ENCODE measurements around the gene RELN. TPM values are rescaled to one million over a fixed set of nuclear protein-coding genes. Genes with fewer than 3 reads are reported as not detected.

The RELN gene
- total and polyA plus RNA-seq, 10 of the 15 experiments (the other 5 are each of a cell fraction or from before 2014, with no cell fraction given) = 0.11 to 0.21 TPM; not detected in 8

DNA sequence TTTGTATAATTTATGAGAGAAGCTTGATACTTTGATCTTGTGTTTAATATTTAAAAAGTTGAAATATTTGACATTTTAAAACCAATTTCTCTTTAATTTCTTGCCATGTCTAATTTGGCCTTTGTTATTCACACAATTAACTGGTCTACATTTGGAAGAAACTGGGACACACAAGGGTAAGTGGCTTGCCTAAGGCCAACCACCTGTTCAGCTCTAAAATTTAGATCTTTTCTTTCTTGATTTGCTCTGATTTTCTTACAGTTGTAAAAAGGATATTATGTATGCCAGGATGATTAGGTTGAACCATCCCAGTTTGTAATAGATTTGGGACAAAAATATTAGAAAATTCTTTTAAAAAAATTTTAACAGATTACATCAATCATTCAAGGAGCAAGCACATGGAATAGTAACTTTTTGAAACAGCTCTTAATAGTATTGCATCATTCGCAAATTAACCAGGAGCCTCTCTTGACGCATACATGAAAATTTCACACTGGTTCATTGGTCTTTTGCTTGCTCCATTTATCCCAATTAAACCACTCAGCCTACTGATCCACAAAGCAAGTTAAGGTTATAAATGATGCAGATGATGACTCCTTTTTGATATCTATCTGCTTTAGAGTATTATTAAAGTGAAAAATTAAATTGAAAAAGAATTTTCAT lies 321.0 kb downstream of the RELN start:
- WGBS (ENCODE audit: insufficient coverage, insufficient replicate concordance, low lambda C conversion rate, missing lambda C conversion rate) = 41% methylated on average over 2 of the region's 2 CpGs
- DNase-seq (ENCODE audit: low read depth, low spot score) = no peak

GRCh38 chr7:103666326-103666725 lies 323.1 kb downstream of the RELN start:
- CTCF ChIA-PET = no interaction called here
- 6% methylated on average over 1 of the region's 1 CpG for WGBS (ENCODE audit: insufficient coverage, insufficient replicate concordance, low lambda C conversion rate, missing lambda C conversion rate)
- DNase-seq (ENCODE audit: low read depth, low spot score) = no peak

More for the DNA sequence above, 321.0 kb downstream of the RELN start:
- Histone ChIP-seq H3K9me3 (replicated peaks; ENCODE audit: control insufficient read depth, insufficient read depth, low read length) (no peaks in the 10 kb centered on the region), H3K4me1 (ENCODE audit: control insufficient read depth, insufficient read depth, low read length) (no peaks in the 10 kb centered on the region), H3K27me3 (replicated peaks in 1 of 2; ENCODE audit: control insufficient read depth in 2 of 2, insufficient read depth in 2 of 2, low read length in 1 of 2) (no peaks in the 10 kb centered on the region), H2AFZ (ENCODE audit: control insufficient read depth, low read depth, low read length) (no peak overlapping the region), H3K27ac (ENCODE audit: control insufficient read depth, insufficient read depth) (no peak overlapping the region), H3K9ac (ENCODE audit: control insufficient read depth, insufficient read depth, low read length) (no peak overlapping the region), H3K36me3 (ENCODE audit: control insufficient read depth in 2 of 2, insufficient read depth in 2 of 2, low read length in 1 of 2) (no peaks in the 10 kb centered on the region), H3K79me2 (ENCODE audit: control insufficient read depth, insufficient read depth, low read length) (no peaks in the 10 kb centered on the region), H3K4me3 (no peak overlapping the region), H4K20me1 (ENCODE audit: control insufficient read depth, insufficient read depth) (no peaks in the 10 kb centered on the region), H3K4me2 (ENCODE audit: control insufficient read depth, insufficient read depth) (no peak overlapping the region)
- BruUV-seq (replicated peaks) = no TSS peak
- no peak for ATAC-seq
- CTCF ChIA-PET = no interaction called here
- TF ChIP-seq POLR2AphosphoS5 (IDR thresholded peaks at IDR 0.05; ENCODE audit: low read length) (no peak), SREBF2 (IDR thresholded peaks at IDR 0.05; ENCODE audit: low read length) (no peak), TBL1XR1 (IDR thresholded peaks at IDR 0.05; ENCODE audit: low read depth, low read length) (no peak), SMC3 (IDR thresholded peaks at IDR 0.05; ENCODE audit: borderline replicate concordance, low read length) (no peak)
- RAD21 ChIA-PET (ENCODE audit: unreplicated experiment) = no interaction called here
- no peak for FAIRE-seq
- intact Hi-C loops (cut with micrococcal nuclease; ENCODE audit: unreplicated experiment) (no loop called here), in situ Hi-C loops (cut with MboI) (no loop called here)
- POLR2A ChIA-PET = no interaction called here
- SMC1A ChIA-PET (ENCODE audit: uncharacterized antibody, unreplicated experiment) = interaction anchor here (1.7 kb wide), 1 partner anchor 12 kb away, joined by 3 read pairs; no protein-coding TSS in a partner anchor

More at GRCh38 chr7:103666326-103666725, 323.1 kb downstream of the RELN start:
- no peaks in the 10 kb centered on the region for H3K36me3 ChIP-seq (ENCODE audit: control insufficient read depth in 2 of 2, insufficient read depth in 2 of 2, low read length in 1 of 2)
- RAD21 ChIA-PET (ENCODE audit: unreplicated experiment) = no interaction called here
- no peak overlapping the region for H3K4me3 ChIP-seq
- no peak overlapping the region for H3K9ac ChIP-seq (ENCODE audit: control insufficient read depth, insufficient read depth, low read length)
- no peak overlapping the region for H3K27ac ChIP-seq (ENCODE audit: control insufficient read depth, insufficient read depth)
- FAIRE-seq = no peak
- POLR2A ChIA-PET = no interaction called here
- H3K4me2 ChIP-seq (ENCODE audit: control insufficient read depth, insufficient read depth) = no peak overlapping the region
- in situ Hi-C loops (cut with MboI) (no loop called here), intact Hi-C loops (cut with micrococcal nuclease; ENCODE audit: unreplicated experiment) (no loop called here)
- SMC1A ChIA-PET (ENCODE audit: uncharacterized antibody, unreplicated experiment) = interaction anchor here (0.9 to 1.7 kb wide), 2 partner anchors 10 to 368 kb away, joined by 3 read pairs; no protein-coding TSS in a partner anchor
- H4K20me1 ChIP-seq (ENCODE audit: control insufficient read depth, insufficient read depth) = no peaks in the 10 kb centered on the region
- H3K4me1 ChIP-seq (ENCODE audit: control insufficient read depth, insufficient read depth, low read length) = no peaks in the 10 kb centered on the region
- no peaks in the 10 kb centered on the region for H3K27me3 ChIP-seq (replicated peaks in 1 of 2; ENCODE audit: control insufficient read depth in 2 of 2, insufficient read depth in 2 of 2, low read length in 1 of 2)
- H2AFZ ChIP-seq (ENCODE audit: control insufficient read depth, low read depth, low read length) = no peak overlapping the region
- TF ChIP-seq, protein P1, sequence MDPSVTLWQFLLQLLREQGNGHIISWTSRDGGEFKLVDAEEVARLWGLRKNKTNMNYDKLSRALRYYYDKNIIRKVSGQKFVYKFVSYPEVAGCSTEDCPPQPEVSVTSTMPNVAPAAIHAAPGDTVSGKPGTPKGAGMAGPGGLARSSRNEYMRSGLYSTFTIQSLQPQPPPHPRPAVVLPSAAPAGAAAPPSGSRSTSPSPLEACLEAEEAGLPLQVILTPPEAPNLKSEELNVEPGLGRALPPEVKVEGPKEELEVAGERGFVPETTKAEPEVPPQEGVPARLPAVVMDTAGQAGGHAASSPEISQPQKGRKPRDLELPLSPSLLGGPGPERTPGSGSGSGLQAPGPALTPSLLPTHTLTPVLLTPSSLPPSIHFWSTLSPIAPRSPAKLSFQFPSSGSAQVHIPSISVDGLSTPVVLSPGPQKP (IDR thresholded peaks at IDR 0.05; ENCODE audit: low read depth, low read length) = no peak
- no peak for TF ChIP-seq EGR1 (IDR thresholded peaks at IDR 0.05; ENCODE audit: borderline replicate concordance in 1 of 2, low read depth in 2 of 2, low read length in 2 of 2)
- TF ChIP-seq, protein P2, sequence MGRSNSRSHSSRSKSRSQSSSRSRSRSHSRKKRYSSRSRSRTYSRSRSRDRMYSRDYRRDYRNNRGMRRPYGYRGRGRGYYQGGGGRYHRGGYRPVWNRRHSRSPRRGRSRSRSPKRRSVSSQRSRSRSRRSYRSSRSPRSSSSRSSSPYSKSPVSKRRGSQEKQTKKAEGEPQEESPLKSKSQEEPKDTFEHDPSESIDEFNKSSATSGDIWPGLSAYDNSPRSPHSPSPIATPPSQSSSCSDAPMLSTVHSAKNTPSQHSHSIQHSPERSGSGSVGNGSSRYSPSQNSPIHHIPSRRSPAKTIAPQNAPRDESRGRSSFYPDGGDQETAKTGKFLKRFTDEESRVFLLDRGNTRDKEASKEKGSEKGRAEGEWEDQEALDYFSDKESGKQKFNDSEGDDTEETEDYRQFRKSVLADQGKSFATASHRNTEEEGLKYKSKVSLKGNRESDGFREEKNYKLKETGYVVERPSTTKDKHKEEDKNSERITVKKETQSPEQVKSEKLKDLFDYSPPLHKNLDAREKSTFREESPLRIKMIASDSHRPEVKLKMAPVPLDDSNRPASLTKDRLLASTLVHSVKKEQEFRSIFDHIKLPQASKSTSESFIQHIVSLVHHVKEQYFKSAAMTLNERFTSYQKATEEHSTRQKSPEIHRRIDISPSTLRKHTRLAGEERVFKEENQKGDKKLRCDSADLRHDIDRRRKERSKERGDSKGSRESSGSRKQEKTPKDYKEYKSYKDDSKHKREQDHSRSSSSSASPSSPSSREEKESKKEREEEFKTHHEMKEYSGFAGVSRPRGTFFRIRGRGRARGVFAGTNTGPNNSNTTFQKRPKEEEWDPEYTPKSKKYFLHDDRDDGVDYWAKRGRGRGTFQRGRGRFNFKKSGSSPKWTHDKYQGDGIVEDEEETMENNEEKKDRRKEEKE (IDR thresholded peaks at IDR 0.05) = no peak
- TF ChIP-seq ASH2L (IDR thresholded peaks at IDR 0.05; ENCODE audit: borderline replicate concordance, low read depth) = no peak
- TF ChIP-seq EZH2 (IDR thresholded peaks at IDR 0.05; ENCODE audit: borderline replicate concordance, control insufficient read depth, low read depth, low read length) = no peak
- no TSS peak for BruUV-seq (replicated peaks)
- no peaks in the 10 kb centered on the region for H3K79me2 ChIP-seq (ENCODE audit: control insufficient read depth, insufficient read depth, low read length)
- no peaks in the 10 kb centered on the region for H3K9me3 ChIP-seq (replicated peaks; ENCODE audit: control insufficient read depth, insufficient read depth, low read length)
- ATAC-seq = no peak

All from GM12878 (cell line).